NCI-H2171 treated with DMSO at 0.1 percent for 48 hours (cell line): Measurements from ENCODE around the gene TMEM218.

ENCODE experiments used
- DNase-seq: peaks from one replicate; lab custom pipeline; 2025; lab: John Stamatoyannopoulos, UW

TMEM218 gene

GRCh38 chr11:125129316-125129993 lies 18.0 kb upstream of the TMEM218 start:
- no peak for DNase-seq

DNA sequence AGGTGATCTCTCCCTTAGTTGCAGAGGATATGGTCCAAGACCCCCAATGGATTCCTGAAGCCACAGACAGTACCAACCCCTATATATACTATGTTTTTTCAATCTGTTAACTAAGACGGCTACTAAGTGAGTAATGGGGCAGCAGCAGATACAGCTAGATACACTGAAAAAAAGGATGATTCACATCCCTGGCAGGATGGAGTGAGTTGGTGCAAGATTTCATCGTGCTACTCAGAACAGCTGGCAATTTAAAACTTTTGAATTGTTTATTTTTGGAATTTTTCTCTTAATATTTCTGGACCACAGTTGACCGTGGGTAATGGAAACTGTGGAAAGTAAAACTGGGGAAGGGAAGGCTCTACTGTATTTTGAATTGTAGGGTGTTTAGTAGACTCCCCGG lies 17.0 kb upstream of the TMEM218 start:
- DNase-seq, result no peak

DNA sequence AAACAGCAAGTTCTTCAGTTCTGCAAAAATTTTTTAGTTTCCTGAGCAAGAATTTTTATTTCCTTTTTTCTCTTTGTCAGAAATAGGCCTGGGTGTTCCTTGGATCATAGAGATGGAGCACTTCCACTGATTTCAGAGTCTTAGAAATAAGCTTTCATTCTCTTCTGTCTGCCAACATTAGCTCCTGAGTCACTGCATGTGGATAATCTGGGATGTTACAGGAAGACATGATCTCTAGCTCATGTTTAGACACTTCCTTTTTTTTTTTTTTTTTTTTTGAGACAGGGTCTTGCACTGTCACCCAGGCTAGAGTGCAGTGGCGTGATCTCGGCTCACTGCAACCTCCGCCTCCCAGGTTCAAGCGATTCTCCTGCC lies 13.2 kb upstream of the TMEM218 start:
- DNase-seq, result no peak

DNA sequence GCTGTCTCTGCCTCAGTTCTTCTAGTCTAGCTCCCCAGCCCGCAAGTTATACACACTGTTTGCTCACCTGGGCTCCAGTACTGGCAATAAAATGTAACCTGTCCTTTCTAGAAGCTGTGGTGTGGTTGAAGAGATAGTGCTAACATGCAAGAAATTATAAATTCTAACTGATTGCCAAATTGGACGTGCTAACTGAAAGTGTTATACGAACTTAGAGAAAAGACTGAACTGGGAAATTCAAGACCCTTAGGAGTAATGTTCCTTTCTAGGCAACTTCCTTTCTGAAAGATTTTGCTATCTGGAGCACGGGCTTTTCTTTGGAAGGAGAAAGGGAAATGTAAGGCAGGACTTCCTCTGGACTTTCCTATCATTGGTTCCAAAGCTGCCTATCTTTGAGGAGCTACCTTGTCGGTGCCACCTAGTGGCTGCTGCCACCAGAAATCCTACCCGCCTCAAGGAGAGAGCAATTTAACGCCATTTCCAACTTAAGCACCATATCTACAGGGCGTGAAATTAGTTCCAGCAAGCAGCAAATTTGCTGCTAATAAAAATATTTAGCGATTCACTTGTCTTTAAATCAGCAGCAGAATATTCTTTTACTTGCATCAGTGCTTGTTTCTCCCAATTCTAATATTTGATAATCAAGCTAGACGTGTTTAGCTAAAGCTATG lies 12.7 kb upstream of the TMEM218 start:
- DNase-seq, result peak; percentile 75

DNA sequence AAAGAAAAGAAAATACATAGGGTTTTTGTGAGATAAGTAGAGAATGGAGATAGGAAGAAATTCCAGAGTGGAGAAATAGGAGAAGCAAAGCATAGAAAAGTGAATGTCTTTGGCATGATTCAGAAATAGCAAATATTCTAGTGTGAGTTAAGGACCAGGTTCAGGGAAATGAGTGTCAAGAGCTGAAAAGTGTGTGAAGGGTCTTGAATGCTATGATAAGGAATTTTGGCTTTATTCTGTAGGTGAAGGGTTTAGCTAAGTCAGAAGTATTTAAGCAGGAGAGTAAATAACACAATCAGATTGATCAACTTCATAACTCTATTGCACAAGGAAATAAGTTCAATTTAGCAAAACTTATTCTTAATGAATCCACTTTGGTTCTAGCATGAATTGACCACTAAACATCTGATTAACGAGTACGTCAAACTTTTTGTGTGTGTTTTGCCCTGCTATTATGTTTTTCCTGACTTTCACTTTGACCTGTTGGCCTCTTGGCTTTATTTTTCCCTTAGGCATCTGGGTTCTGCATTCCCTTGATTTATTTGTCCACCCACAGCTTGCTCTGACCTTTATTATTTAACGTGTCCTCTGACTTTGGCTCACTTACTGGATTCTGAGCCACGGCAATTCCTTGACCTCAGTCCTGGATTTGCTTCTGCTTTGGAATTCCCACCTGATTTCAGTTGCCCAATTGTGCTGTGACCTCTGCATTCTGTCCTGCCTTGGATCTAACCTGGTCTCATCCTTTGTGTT lies 11.9 kb upstream of the TMEM218 start:
- no peak for DNase-seq

DNA sequence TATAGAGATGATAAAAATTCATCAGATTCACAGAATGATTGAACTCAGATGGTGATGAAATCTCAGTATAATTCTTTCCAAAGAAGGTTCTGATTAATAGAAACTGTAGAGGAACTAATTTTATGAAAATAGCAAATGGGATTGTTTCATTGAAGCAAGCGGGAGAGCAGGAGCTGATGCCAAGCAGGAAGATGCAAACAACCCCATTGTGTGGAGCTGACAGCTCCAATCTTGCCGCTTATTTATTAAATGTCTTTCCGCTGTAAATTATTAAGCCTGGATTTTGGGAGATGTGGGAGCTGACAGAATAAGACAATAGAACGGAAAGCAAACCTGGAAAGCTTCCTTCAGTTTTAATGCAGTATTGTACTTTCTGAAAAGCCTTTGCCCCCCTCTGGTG lies 6.0 kb upstream of the TMEM218 start:
- no peak for DNase-seq

DNA sequence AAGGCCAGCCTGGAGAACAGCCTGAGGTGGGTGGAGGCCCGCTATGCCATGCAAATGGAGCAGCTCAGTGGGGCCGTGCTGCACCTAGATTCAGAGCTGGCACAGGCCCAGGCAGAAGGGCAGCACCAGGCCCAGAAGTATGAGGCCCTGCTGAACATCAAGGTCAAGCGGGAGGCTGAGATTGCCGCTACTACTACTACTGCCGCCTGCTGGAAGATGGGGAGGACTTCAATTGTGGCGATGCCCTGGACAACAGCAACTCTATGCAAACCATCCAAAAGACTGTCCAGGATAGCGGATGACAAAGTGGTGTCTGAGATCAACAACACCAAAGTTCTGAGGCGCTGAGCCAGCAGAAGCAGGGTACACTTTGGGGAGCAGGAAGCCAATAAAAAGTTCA lies 3.1 kb upstream of the TMEM218 start:
- DNase-seq, result no peak

GRCh38 chr11:125112208-125112604 lies 780 bp upstream of the TMEM218 start:
- DNase-seq, result no peak

DNA sequence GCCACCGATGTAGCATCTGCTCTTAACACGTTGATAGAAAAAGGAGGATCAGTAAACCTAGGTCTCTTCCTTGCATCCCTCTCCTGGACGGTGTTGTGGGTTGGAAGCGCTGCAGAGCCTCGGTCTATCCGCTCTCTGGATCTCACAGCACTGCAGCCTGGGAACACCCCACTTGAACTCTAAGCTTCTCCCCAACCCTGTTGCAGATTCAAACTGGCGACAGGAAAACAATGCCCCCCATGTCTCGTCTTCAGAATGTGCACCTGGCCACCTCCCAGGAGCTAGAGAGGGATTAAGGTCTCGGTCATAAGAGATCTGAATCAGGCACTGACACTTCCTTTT lies 454 bp downstream of the TMEM218 start:
- DNase-seq, result peak; percentile 47

GRCh38 chr11:125110506-125110905 lies 920 bp downstream of the TMEM218 start:
- DNase-seq, result peak; percentile 0

- no peak for DNase-seq
These were observed 3.0 kb downstream of the TMEM218 start for GRCh38 chr11:125108469-125108868.

DNA sequence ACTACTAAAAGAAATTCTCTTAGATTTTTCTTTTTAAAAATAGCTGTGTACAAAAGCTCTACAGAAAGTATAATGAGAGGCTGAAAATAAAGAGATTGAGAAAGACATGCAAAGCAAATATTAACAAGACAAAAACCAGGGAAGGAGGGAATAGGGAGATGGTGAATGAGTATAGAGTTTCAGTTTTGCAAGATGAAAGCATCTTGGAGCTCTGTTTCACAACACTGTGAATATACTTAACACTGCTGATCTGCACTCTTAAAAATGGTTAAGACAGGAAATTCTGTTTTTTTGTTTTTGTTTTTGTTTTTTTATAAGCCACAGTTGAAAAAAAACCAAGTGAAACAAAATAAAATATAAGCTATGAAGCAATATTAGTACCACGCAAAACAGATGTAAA lies 5.5 kb downstream of the TMEM218 start:
- no peak for DNase-seq

GRCh38 chr11:125102510-125102909 lies 8.9 kb downstream of the TMEM218 start:
- no peak for DNase-seq

- no peak for DNase-seq
These were observed 9.4 kb downstream of the TMEM218 start for GRCh38 chr11:125102025-125102424.

DNA sequence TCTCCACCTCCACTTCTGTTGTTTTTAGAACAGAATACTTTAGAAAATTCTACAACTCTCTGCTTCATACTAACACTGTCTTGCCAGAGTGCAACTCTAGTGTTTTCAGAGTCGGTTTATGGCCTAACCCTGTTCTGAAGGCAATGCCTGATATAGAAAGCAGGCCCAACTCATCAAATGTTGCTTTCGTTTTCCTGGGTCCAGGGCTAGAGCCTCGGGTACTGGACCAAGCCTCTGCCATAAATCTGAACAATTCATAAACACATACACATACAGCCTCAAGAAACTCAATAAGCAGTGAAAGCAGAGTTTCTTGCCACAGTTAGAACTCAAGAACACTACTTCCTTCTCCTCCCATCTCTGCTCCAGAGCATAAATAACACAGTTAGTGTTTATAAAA lies 9.8 kb downstream of the TMEM218 start:
- DNase-seq, result no peak

DNA sequence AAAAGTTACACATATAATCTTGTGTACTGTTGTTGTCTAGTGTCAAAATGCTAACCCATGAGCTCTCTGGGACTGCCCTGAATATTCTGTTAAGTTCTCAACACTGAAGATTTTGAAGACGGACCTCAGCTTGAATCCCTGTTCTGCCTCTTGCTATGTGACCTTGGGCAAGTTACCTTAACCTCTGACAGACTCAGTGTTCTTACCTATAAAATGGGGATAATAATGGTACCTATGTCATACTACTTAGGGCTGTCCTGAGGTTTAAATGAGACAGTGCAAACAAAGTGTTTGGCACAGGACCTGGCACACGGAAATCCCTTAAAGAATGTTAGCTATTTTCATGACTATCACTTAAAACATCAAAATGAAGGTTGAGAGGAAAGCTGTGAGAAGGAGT lies 11.3 kb downstream of the TMEM218 start:
- DNase-seq, result no peak

DNA sequence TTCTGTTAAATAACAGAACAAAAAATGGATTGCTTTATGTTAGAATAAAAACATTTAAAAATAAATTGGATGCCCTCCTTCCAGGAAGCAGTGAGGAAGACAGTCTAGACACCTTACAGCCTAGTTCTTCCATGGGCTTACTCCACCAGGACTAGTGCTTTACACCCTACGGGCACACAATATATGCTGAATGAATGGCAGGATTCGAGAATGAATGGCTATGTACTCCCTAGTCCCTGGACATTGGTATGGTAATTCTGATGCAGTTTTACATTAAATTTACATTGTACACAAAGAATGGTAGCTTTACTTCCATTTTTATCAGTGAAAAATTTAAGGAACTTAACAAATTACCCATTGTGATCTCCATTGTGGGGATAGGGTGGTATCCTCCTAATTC lies 16.7 kb downstream of the TMEM218 start:
- no peak for DNase-seq

DNA sequence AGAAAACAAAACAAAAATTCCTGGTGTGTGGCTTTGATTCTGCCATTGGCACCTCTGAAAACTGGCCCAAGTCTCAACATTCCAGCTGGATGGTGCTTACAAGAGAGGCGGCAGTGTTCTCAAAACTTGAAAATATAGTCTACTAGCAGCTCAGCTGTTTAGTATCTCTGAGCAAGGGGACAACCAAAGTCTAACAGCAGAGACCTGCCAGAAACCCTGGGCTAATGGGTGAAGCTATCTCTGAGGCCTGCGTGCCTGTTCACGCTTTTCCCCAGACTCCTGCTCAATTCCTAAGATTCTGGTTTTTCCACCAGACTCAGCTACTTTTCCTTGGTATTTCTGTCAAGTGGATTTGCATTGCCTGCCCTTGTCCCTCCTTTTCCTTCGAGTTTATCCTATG lies 17.9 kb downstream of the TMEM218 start:
- no peak for DNase-seq

GRCh38 chr11:125092669-125093068 lies 18.8 kb downstream of the TMEM218 start:
- DNase-seq, result no peak

- DNase-seq, result no peak
These were observed 19.4 kb downstream of the TMEM218 start for GRCh38 chr11:125091877-125092664.

GRCh38 chr11:125091247-125091876 lies 20.1 kb downstream of the TMEM218 start:
- DNase-seq, result peak; percentile 35

GRCh38 chr11:125090816-125091215 lies 20.6 kb downstream of the TMEM218 start:
- no peak for DNase-seq
